ENCODE results near the gene NAGLU.
"Not testable (repeated sequence)": the region's sequence is repeated elsewhere in the genome, so short reads cannot be mapped to it uniquely, and the experiment has no call there.

The NAGLU gene

GRCh38 chr17:42521666-42522262 is 14.3 kb upstream of the NAGLU start:
- no peak for DNase-seq

GRCh38 chr17:42522263-42522790 is 13.7 kb upstream of the NAGLU start:
- DNase-seq: no peak

- no peak for DNase-seq
Observed at GRCh38 chr17:42522798-42523278, 13.2 kb upstream of the NAGLU start.

- no peak for DNase-seq
Observed at GRCh38 chr17:42525221-42525620, 10.8 kb upstream of the NAGLU start.

GRCh38 chr17:42526031-42526444 is 10.0 kb upstream of the NAGLU start:
- no peak for DNase-seq

GRCh38 chr17:42527932-42528331 is 8.1 kb upstream of the NAGLU start:
- no peak for DNase-seq

- DNase-seq: no peak
Observed at GRCh38 chr17:42529061-42529460, 7.0 kb upstream of the NAGLU start.

GRCh38 chr17:42530952-42531454 is 5.0 kb upstream of the NAGLU start:
- DNase-seq: no peak

GRCh38 chr17:42531455-42532354 is 4.3 kb upstream of the NAGLU start:
- DNase-seq: peak; percentile 62

- DNase-seq: no peak
Observed at GRCh38 chr17:42535155-42536047, 640 bp upstream of the NAGLU start.

- peak; percentile 71 for DNase-seq
Observed at GRCh38 chr17:42536372-42537155, 523 bp downstream of the NAGLU start.

- no peak for DNase-seq
Observed at GRCh38 chr17:42537156-42537805, 1.2 kb downstream of the NAGLU start.

- no peak for DNase-seq
Observed at GRCh38 chr17:42537826-42538451, 1.9 kb downstream of the NAGLU start.

- DNase-seq: no peak
Observed at GRCh38 chr17:42538482-42538881, 2.4 kb downstream of the NAGLU start.

- DNase-seq: not testable (repeated sequence)
Observed at GRCh38 chr17:42540558-42540957, 4.5 kb downstream of the NAGLU start.

GRCh38 chr17:42541041-42541833 is 5.2 kb downstream of the NAGLU start:
- peak; percentile 22 for DNase-seq

GRCh38 chr17:42543190-42544079 is 7.4 kb downstream of the NAGLU start:
- no peak for DNase-seq

- no peak for DNase-seq
Observed at GRCh38 chr17:42544874-42545283, 8.8 kb downstream of the NAGLU start.
